Measurements from ENCODE around the gene PFKP.

PFKP gene

DNA sequence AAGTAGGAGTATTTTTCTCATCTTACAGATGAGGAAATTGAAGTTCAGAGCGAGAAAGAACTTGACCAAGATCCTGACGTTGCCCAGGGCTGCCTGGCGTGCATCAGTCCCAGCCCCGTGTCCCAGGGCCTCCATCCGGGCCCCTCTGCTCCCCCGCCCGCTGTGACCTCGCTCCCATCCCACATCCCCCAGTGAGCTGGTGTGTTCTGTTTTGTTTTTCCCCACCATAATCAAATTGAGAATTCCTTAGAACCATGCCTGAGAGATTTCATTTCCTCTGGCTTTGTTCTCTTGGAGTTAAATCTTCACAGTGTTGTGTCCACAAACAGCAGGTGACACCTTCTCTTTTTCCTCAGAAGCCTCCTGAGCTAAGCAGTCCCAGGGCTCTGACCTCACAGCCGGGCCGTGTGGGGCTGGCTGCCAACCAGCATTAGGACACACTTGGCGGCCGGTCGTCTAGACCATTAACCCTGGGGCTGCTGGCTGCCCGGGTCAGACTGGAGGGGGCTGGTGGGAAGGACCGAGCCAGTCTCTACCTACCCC lies 44.3 kb downstream of the PFKP start:
- DNase-seq (ENCODE audit: low read depth in 1 of 2, low spot score in 1 of 2): no peak

- no peak for DNase-seq (ENCODE audit: low read depth in 1 of 2, low spot score in 1 of 2)
Measured at GRCh38 chr10:3113343-3113720, 46.0 kb downstream of the PFKP start.

DNA sequence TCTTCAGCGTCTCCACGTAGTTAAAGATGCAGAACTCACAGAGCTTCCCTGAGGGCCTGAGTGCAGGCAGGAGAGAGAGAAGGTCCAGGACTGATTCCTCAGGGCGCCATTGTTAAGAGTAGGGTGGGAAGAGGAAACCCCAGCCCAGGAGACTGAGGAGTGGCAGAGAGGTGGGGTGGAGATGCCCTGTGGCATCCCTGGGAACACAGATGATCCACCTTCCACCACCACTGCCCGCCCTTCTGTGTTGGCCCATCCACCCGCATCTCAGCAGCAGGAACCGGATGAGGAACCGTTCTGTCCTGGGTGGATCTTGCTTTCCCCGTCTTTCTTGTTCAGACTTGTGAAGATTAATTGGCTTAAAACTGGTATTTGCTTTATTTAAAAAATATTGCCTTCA lies 48.3 kb downstream of the PFKP start:
- DNase-seq (ENCODE audit: low read depth in 1 of 2, low spot score in 1 of 2): no peak

GRCh38 chr10:3116508-3117100 lies 49.3 kb downstream of the PFKP start:
- DNase-seq (ENCODE audit: low read depth in 1 of 2, low spot score in 1 of 2): no peak

DNA sequence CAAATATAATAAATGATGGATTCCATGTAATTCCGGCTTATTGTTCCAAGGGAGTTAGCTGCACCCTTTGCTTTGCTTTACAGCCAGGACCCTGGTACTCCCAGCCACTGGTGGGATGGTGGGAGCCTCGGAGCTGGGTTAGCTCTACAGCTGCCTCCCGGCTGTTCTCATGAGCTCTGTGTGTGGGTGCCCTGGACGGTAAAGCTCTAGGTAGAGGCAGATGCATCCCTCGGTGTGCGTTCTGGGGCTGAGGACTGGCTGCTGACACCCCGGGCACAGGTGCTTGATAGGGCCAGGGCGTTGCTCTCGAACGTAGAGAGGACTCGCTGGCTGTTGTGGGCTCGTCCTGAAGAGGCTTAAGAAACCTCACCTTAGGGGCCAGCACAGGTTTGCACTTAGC lies 50.1 kb downstream of the PFKP start:
- no peak for DNase-seq (ENCODE audit: low read depth in 1 of 2, low spot score in 1 of 2)

- no peak for DNase-seq (ENCODE audit: low read depth in 1 of 2, low spot score in 1 of 2)
Measured at GRCh38 chr10:3118641-3119091, 51.3 kb downstream of the PFKP start.

- DNase-seq (ENCODE audit: low read depth in 1 of 2, low spot score in 1 of 2): no peak
Measured at GRCh38 chr10:3119796-3120459, 52.6 kb downstream of the PFKP start.

- DNase-seq (ENCODE audit: low read depth in 1 of 2, low spot score in 1 of 2): no peak
Measured at GRCh38 chr10:3122034-3122433, 54.7 kb downstream of the PFKP start.

DNA sequence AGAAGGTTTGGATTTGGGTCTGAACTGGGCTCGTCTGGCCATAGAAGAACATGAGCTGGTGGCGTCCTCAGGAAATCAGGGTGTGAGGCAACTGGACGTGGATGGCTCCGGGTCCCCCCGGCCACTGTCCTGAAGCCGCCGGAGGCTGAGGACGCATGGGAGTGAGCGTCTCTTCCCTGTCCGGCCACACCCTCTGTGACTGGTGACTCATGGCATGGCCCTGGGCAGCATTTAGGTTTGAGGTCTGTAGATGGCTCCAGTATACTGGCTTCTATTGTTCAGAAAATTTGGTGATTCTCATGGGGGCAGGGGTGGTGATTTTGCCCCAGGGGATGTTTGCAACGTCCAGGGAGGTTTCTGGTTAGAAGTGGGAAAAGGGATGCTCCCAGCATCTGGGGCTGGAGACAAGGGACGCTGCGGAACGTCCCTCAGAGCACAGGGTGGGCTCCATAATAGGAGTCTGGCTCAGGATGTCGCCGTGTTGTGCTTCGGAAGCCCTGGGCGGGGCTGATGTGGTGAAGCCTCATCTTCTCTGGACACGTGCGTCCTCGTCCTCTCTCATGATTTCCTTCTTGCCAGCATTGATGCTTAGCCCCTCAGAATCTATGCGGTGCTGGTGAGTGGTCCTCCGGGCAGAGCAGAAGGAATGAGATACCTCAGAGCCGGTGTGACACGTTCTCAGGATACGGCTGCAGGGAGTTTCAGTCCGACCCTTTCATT lies 55.3 kb downstream of the PFKP start:
- DNase-seq (ENCODE audit: low read depth in 1 of 2, low spot score in 1 of 2): no peak

DNA sequence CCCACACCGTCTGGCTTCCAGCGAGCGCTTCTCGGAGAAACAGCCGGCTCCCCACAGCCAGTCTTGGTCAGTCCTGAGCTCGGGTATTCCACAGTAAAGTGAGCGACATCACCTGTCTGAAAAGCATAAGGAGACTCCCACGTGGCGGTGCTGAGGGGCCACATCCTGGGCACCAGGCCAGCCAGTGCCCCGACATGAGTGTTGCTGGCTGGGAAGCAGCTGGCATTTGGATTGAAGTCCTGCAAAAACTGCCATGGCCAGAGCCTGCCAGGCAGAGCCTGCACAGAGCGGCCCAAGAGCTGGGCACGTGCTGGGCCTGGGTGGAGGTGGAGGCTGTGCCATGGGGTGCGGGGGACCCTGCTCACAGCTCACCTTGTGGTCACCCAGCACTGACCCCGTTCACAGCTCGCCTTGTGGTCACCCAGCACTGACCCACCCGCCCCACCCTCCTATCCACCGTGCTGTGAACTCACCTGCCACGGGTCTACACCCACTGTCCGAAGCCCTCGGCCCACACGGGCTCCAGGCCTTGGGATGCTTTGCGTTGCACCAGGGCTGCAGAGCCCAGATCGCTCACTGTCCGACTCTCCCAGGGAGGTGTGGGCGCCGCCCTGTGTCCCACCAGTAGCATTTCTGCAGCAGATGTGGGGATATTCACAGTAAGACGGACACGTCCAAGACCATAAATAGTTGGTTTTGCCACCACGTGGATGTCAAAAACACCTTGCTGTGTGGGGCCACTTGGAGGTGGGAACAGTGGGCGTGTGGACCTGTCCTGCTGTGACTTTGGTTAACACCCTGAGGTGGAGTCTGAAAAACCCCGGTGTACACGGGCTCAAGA lies 56.4 kb downstream of the PFKP start:
- no peak for DNase-seq (ENCODE audit: low read depth in 1 of 2, low spot score in 1 of 2)

DNA sequence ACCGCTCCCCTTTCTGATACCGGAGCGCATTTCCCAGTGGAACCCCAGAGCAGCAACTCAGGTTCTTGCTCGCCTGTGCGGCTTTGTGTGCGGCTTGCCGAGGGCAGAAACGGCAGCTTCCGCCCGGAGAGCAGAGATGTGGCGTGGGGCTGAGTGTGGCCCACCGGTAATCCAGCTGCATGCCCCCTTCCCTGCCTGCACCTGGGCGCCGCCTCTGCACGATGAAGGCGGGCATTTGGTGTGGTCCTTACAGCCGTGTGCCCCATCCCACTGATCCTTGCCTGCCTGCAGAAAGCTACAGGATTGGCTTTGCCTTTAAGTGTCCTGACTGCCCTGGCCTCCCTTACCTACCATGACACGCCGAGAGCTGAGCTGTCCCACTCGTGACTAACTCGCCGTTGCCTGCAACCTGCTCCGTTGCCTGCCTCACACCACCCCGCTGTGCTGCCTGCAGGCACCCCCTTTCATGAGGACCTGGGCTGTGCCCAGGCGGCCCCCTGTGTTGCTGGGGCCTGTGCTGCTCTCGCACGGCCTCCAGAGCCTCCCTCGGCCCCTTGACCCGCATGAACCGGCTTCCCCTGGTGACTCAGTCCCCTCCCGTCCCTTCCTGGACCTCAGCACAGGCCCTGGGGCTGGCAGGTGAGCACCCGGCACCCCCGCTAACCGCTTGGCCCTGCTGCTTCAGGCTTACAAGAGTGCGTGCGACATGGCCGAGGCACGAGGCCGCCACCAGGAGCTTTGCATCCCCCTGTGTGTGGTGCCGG lies 57.2 kb downstream of the PFKP start:
- no peak for DNase-seq (ENCODE audit: low read depth in 1 of 2, low spot score in 1 of 2)

DNA sequence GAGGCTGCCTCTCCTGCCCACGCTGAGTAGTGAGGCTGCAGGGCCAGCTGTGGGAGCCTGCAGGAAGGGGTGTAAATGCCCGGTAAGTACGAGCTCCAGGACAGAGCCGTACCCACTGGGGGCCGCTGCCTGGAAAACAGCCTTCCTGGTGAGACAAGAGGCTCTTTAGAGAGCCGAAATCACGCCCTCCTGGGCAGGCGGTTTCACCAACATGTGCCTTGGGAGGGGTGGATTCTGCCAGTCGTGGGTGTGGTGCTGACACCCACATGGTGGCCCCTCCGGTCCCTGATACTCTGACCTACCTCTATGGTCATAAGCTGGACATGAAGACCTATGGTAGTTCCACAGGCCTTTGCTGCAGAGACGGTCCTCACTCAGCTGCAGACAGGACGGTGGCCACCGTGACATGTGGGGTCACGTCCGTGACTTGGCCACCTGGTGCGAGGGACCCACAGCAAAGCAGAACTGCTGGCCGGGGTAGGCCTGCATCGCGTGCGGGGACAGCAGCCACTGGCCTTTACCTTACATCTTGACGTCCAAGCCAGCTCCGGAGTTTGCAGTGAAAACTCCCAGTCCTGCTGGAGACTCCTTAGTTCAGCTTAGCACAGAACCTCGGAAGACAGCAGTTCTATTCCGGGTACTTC lies 58.3 kb downstream of the PFKP start:
- DNase-seq (ENCODE audit: low read depth in 1 of 2, low spot score in 1 of 2): no peak

DNA sequence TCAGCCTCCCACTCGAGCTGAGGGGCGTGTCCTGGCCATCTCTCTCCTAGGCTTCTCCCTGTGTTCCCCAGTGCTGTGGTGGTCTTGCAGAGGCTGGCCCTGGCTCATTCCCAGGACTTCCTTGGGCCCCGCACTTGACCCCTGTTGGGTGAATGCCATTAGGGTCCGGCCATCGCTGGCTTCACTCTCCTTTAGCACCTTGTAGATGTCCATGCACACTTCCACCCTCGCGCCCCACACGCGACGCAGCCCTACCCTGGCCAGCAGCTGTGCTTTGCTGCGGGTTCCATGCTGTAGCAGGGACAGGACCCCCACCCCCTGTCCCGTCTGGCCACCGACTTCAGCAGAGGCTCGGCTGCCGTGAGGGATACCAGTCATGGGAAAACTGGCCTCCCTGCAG lies 58.9 kb downstream of the PFKP start:
- DNase-seq (ENCODE audit: low read depth in 1 of 2, low spot score in 1 of 2): no peak

- no peak for DNase-seq (ENCODE audit: low read depth in 1 of 2, low spot score in 1 of 2)
Measured at GRCh38 chr10:3126741-3127346, 59.5 kb downstream of the PFKP start.

DNA sequence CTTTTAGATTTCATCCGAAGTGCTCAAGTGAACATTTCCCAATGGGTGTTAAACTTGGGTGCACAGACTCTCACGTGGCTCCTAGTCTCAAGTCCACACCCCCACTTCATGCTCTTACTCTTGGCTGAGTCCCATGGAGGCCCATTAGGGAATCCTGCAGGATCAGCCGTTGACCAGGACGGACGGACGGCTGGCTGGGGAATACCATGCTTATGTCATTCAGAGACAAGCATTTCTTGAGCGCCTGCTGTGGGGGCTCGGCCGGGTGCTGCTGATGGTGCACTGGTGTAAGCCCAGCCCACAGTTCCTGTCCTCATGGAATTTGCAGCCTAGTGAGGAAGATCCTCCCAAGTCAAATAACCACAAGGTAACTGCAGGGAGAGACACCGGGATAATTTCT lies 60.6 kb downstream of the PFKP start:
- DNase-seq (ENCODE audit: low read depth in 1 of 2, low spot score in 1 of 2): no peak

DNA sequence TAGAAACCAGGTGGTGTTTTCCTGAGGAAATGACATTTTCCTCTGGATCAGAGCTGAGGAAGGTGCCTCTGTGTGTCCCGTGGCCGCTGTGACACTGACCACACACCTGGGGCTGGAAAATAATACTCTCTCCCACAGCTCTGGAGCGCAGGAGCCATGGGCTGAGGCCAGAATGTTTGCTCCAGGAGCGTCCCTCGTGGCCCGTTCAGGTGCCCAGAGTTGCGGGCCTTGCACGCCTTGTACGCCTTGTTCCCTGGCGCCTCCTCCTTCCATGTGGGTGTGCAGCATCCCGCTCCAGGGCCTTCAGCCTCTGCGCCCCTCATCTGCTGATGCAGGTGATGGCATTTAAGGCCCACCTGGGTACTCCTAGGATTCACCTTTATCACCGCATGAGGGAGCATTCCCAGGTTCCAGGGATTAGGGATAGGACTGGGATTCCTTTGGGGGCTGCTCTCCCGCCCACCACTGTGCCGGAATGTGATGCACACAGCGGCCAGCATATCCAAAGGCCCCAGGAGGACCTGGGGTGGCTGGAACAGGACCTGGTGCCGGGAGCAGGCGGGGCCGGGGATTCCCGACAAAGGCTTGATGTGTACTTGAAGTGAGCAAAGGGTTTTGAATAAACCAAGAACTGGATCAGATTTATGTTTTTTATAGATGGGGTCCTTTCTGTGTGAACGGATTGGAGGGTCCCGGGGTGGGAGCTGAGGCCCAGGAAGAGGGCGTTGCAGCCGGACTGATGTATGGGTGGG lies 61.2 kb downstream of the PFKP start:
- no peak for DNase-seq (ENCODE audit: low read depth in 1 of 2, low spot score in 1 of 2)

DNA sequence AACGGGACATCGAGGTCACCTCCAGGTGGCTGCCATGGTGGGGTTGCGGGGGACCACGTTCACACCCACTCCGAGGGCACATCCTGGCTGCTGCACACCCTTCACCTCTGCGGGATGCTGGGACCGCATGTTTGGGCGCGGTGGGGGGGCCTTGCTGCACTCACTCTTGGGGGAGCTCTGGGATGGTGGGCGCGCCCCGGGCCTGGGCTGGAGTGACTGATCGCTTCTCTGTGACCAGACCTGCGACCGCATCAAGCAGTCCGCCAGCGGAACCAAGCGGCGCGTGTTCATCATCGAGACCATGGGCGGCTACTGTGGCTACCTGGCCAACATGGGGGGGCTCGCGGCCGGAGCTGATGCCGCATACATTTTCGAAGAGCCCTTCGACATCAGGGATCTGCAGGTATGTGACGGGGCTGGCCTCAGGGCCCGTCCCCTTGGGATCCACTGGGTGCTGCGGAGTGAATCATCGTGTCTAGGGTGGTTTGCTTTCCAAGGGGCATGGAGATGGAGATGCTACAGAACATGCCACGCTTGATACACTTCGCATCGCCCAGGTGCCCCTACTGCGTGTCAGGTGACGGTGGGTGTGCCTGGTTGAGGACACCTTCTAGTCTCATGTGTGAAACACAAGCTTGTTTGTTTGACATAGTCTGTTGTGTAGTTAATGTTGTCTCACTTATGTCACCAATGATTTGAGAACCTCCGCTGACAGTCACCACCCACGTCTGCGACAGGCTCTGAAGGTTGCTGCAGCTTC lies 62.4 kb downstream of the PFKP start:
- DNase-seq (ENCODE audit: low read depth in 1 of 2, low spot score in 1 of 2): no peak

DNA sequence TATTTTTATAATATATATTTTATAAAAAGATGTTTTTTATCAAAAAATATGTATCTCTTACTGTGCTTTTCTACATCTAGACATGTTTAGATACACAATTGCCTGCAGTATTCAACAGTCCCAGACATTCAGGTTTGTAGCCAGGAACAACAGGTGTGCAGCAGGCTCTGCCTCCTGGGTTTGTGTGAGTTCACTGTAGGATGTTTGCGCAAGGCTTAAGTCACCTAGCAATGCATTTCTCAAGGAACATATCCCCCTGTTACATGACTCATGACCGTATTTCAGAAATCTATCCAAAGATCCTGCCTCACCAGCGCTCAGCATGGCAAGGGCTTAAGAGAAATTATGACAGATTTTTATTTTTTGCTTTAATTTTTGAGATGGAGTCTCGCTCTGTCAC lies 63.8 kb downstream of the PFKP start:
- no peak for DNase-seq (ENCODE audit: low read depth in 1 of 2, low spot score in 1 of 2)
